Liver (tissue), 3 donors: ENCODE data around the gene MXD4.

ENCODE experiments used
- CTCF ChIP-seq: fragments of 150-350 bp; IDR thresholded peaks from 2 replicates; pipeline ENCODE4 v1.5.1; 2017; ENCODE audit warnings: improper control_type of control experiment, low read depth, low read length; ENCODE audit not compliant: missing input control
- JUND ChIP-seq, 2 donors: IDR thresholded peaks; 2 replicates each; pipeline ENCODE4 v1.6.1; 2016; ENCODE audit warnings: antibody characterized with exemption in 2 of 2
- RAD21 ChIP-seq, 2 donors: IDR thresholded peaks; 2 replicates each; pipeline ENCODE4 v1.6.1; 2016; ENCODE audit warnings: antibody characterized with exemption in 2 of 2, mild to moderate bottlenecking in 2 of 2
- TAF1 ChIP-seq: conservative IDR thresholded peaks from 2 replicates; pipeline ENCODE4 v1.6.1; 2016; ENCODE audit warnings: antibody characterized with exemption, mild to moderate bottlenecking
- donor health status: healthy.
- donor health status: healthy.

GRCh38 chr4:2261853-2262144, at the start of gene MXD4:
- TF ChIP-seq CTCF (no peak), JUND (IDR thresholded peaks at IDR 0.05) (no peak), RAD21 (IDR thresholded peaks at IDR 0.05) (no peak), TAF1 (no peak)
